GM12878 (cell line): ENCODE measurements around the gene DNAH11. TPM values are rescaled to one million over a fixed set of nuclear protein-coding genes. Genes with fewer than 3 reads are reported as not detected.
"Not testable (repeated sequence)": the region's sequence is repeated elsewhere in the genome, so short reads cannot be mapped to it uniquely, and the experiment has no call there.

Source experiments
- ATAC-seq: fragments of 200-7000 bp; cut with Tn5 transposase; 3 replicates; pipeline ENCODE4 v1.9.1; 2020; ENCODE audit warnings: mild to moderate bottlenecking, moderate library complexity
- BruUV-seq: library from RNA; stranded (reverse); fragments of 400-500 nt; replicated peaks from 2 replicates; lab custom pipeline; 2021; lab: Mats Ljungman, UMichigan
- CTCF ChIA-PET: fragments of 300-600 bp; sonication (Branson Sonifier 250); formaldehyde crosslinking; extraction: SDS; loops from one replicate; lab custom pipeline; 2021; ENCODE audit warnings: inconsistent platforms; lab: Yijun Ruan, JAX
- POLR2A ChIA-PET: fragments of 350-600 bp; formaldehyde crosslinking; extraction: SDS; loops from one replicate; lab custom pipeline; 2021; ENCODE audit warnings: inconsistent platforms; lab: Charles Lee
- RAD21 ChIA-PET: fragments of 300-600 bp; sonication (Branson Sonifier 250); formaldehyde crosslinking; loops from one replicate; lab custom pipeline; 2023; ENCODE audit warnings: antibody characterized with exemption; ENCODE audit not compliant: unreplicated experiment; lab: Charles Lee
- SMC1A ChIA-PET: fragments of 300-600 bp; sonication (Branson Sonifier 250); formaldehyde crosslinking; loops from one replicate; lab custom pipeline; 2023; ENCODE audit not compliant: unreplicated experiment, uncharacterized antibody; lab: Charles Lee
- DNase-seq: peaks from one replicate; pipeline ENCODE4 v3.0.0-alpha.2; 2011; ENCODE audit warnings: low read depth, low spot score
- FAIRE-seq: peaks from 3 replicates; lab custom pipeline; 2011; peaks lifted over from hg19 to GRCh38; lab: Jason Lieb, UNC
- H2AFZ ChIP-seq: 2 replicates; pipeline ENCODE4 v1.6.0; 2011; ENCODE audit warnings: low read depth, low read length, control low read depth; ENCODE audit not compliant: control insufficient read depth
- H3K27ac ChIP-seq: 2 replicates; pipeline ENCODE4 v1.5.1; 2011; ENCODE audit warnings: control low read depth; ENCODE audit not compliant: control insufficient read depth, insufficient read depth
- H3K27me3 ChIP-seq, 2 experiments: replicated peaks in 1 of 2; 2 replicates each; pipeline versions ENCODE4 v1.6.0 to v1.6.1; 2011; ENCODE audit warnings: low read length in 1 of 2; ENCODE audit not compliant: control insufficient read depth in 2 of 2, insufficient read depth in 2 of 2
- H3K36me3 ChIP-seq, 2 experiments: 2 replicates each; pipeline ENCODE4 v1.5.1; 2011; ENCODE audit warnings: low read length in 1 of 2; ENCODE audit not compliant: control insufficient read depth in 2 of 2, insufficient read depth in 2 of 2
- H3K4me1 ChIP-seq: 2 replicates; pipeline ENCODE4 v1.6.1; 2011; ENCODE audit warnings: mild to moderate bottlenecking, low read length, moderate library complexity, mixed read lengths; ENCODE audit not compliant: control insufficient read depth, insufficient read depth
- H3K4me2 ChIP-seq: 2 replicates; pipeline ENCODE4 v1.6.0; 2011; ENCODE audit warnings: control low read depth; ENCODE audit not compliant: control insufficient read depth, insufficient read depth
- H3K4me3 ChIP-seq: fragments of 200-600 bp; sonication (generic); 2 replicates; pipeline ENCODE4 v1.5.1; 2016
- H3K79me2 ChIP-seq: 2 replicates; pipeline ENCODE4 v1.6.0; 2011; ENCODE audit warnings: low read length; ENCODE audit not compliant: control insufficient read depth, insufficient read depth
- H3K9ac ChIP-seq: 2 replicates; pipeline ENCODE4 v1.8.0; 2011; ENCODE audit warnings: low read length, control low read depth, mixed read lengths; ENCODE audit not compliant: control insufficient read depth, insufficient read depth
- H3K9me3 ChIP-seq: replicated peaks from 3 replicates; pipeline ENCODE4 v1.5.1; 2011; ENCODE audit warnings: mild to moderate bottlenecking, low read length; ENCODE audit not compliant: control insufficient read depth, insufficient read depth
- H4K20me1 ChIP-seq: 2 replicates; pipeline ENCODE4 v1.6.0; 2011; ENCODE audit not compliant: control insufficient read depth, insufficient read depth
- WGBS: methylation state at CpG from one replicate; pipeline ENCODE4 v1.1.6; 2016; ENCODE audit warnings: low lambda C conversion rate; ENCODE audit not compliant: insufficient replicate concordance, insufficient coverage; ENCODE audit errors: missing lambda C conversion rate; 5-methylcytosine and 5-hydroxymethylcytosine counted together
- in situ Hi-C: fragments of 300-500 bp; cut with MboI; formaldehyde crosslinking; loops from 9 replicates; pipeline ENCODE4 v1.14.3; 2018; ENCODE audit warnings: mixed read lengths
- intact Hi-C: fragments of 100-400 bp; cut with micrococcal nuclease; formaldehyde crosslinking; loops from one replicate; pipeline ENCODE4 v1.14.2; 2022; ENCODE audit not compliant: unreplicated experiment
- polyA plus RNA-seq, 11 experiments: library from polyadenylated mRNA; depleted of rRNA in 4 of 11; unstranded in 6 of 11; stranded (reverse) in 5 of 11; fragments of >200 nt; fragmentation: Nextera tagmentation in 4 of 11; fragmentation: Illumina TruSeq in 1 of 11; extraction: Ambion mirVana in 4 of 11; extraction: Trizol in 1 of 11; gene quantifications; 1 replicate in 1 of 11; 2 replicates in 10 of 11; pipeline versions ENCODE4 v1.2.1 to v1.2.3, GENCODE V29; 2011 to 2016; ENCODE audit warnings: inconsistent platforms in 2 of 11, missing spikeins in 2 of 11, low read depth in 1 of 11
- total RNA-seq, 4 experiments: library from RNA; depleted of rRNA in 3 of 4; stranded (reverse); fragments of >200 nt in 3 of 4; fragmentation: Illumina TruSeq in 1 of 4; extraction: Trizol in 1 of 4; gene quantifications; 2 replicates each; pipeline versions ENCODE4 v1.2.1 to v1.2.3, GENCODE V29; 2013 to 2021

The DNAH11 gene
- total and polyA plus RNA-seq, 10 of the 15 experiments (the other 5 are each of a cell fraction or from before 2014, with no cell fraction given) = 0.03 to 0.56 (median 0.10) TPM

GRCh38 chr7:21533646-21534045, 9.2 kb upstream of the DNAH11 start:
- H2AFZ ChIP-seq, H3K9ac ChIP-seq, H3K4me1 ChIP-seq, H3K9me3 ChIP-seq, H3K27me3 ChIP-seq, H3K27ac ChIP-seq, BruUV-seq, DNase-seq, RAD21 ChIA-PET, in situ Hi-C loops, H3K4me3 ChIP-seq, H3K4me2 ChIP-seq, ATAC-seq, FAIRE-seq, H3K79me2 ChIP-seq, H3K36me3 ChIP-seq, intact Hi-C loops, H4K20me1 ChIP-seq: not testable (repeated sequence)
- ChIA-PET SMC1A (interaction anchor here (0.7 kb wide), 1 partner anchor 37 kb away, joined by 3 read pairs; no protein-coding TSS in a partner anchor), POLR2A (interaction anchor here (0.6 kb wide), 2 partner anchors 513 to 1352 kb away, joined by 3 to 6 read pairs; no protein-coding TSS in a partner anchor), CTCF (interaction anchor here (0.6 kb wide), 1 partner anchor 71 kb away, joined by 3 read pairs; no protein-coding TSS in a partner anchor)

GRCh38 chr7:21536445-21537118, 6.3 kb upstream of the DNAH11 start:
- DNase-seq, intact Hi-C loops, ATAC-seq, SMC1A ChIA-PET, H3K27ac ChIP-seq, CTCF ChIA-PET, H3K4me1 ChIP-seq, H3K4me2 ChIP-seq, H3K9ac ChIP-seq, H4K20me1 ChIP-seq, H3K36me3 ChIP-seq, in situ Hi-C loops, H3K9me3 ChIP-seq, POLR2A ChIA-PET, FAIRE-seq, BruUV-seq, H3K79me2 ChIP-seq, H2AFZ ChIP-seq, H3K4me3 ChIP-seq, H3K27me3 ChIP-seq: not testable (repeated sequence)
- 69% methylated on average over 27 of the region's 27 CpGs for WGBS
- RAD21 ChIA-PET = interaction anchor here (0.6 kb wide), 1 partner anchor 140 kb away, joined by 3 read pairs; no protein-coding TSS in a partner anchor
